GM21367 (cell line): ENCODE data around the gene SLC35G2.
"Not testable (repeated sequence)": the region's sequence is repeated elsewhere in the genome, so short reads cannot be mapped to it uniquely, and the experiment has no call there.

Experiments used
- ATAC-seq: cut with Tn5 transposase; IDR thresholded peaks from one replicate; pipeline ENCODE4 v1.9.1; 2021; ENCODE audit not compliant: unreplicated experiment

The SLC35G2 gene

DNA sequence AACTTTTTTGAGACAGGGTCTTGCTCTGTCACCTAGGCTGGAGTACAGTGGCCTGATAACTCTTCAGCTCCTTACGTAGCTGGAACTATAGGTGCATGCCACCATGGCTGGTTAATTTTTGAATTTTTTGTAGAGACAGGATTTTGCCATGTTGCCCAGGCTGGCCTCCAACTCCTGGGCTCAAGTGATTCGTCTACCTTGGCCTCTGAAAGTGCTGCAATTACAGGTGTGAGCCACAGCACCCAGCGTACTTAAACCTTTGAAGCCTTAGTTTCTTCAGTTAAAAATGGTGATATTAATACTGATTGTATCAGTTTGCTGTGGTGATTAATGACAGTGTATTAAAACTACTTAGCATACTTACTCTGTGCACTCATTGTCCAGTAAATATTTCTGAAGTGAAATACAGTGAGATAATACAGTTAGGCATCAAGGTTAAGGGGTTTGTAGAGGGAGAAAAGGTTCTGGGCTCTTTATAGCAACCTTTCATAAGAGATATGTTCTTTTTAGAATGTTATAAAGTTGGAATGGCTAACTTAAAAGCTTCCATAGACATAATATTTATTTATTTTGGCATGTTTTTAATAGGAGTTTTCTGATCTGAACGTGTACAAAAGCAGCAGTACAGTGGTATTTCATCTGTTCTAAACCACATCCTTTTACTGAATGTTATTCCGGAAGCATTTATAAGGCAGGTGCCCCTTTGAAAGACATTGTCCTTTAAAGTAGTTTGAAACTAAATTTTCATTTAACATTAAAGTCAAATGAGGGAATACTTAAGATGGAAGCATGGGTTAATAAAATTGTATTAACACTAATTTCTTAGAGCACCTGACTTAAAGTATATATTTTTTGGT, 66.7 kb downstream of the SLC35G2 start:
- no peak for ATAC-seq

DNA sequence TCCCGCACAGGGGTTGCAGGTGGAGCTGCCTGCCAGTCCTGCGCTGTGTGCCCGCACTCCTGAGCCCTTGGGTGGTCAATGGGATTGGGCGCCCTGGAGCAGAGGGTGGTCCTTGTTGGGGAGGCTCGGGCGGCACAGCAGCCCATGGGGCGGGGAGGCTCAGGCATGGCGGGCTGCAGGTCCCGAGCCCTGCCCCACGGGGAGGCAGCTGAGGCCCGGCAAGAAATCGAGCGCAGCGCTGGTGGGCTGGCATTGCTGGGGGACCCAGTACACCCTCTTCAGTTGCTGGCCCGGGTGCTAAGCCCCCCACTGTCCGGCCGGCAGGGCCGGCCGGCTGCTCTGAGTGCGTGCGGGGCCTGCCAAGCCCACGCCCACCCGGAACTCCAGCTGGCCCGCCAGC, 71.0 kb downstream of the SLC35G2 start:
- ATAC-seq = no peak

DNA sequence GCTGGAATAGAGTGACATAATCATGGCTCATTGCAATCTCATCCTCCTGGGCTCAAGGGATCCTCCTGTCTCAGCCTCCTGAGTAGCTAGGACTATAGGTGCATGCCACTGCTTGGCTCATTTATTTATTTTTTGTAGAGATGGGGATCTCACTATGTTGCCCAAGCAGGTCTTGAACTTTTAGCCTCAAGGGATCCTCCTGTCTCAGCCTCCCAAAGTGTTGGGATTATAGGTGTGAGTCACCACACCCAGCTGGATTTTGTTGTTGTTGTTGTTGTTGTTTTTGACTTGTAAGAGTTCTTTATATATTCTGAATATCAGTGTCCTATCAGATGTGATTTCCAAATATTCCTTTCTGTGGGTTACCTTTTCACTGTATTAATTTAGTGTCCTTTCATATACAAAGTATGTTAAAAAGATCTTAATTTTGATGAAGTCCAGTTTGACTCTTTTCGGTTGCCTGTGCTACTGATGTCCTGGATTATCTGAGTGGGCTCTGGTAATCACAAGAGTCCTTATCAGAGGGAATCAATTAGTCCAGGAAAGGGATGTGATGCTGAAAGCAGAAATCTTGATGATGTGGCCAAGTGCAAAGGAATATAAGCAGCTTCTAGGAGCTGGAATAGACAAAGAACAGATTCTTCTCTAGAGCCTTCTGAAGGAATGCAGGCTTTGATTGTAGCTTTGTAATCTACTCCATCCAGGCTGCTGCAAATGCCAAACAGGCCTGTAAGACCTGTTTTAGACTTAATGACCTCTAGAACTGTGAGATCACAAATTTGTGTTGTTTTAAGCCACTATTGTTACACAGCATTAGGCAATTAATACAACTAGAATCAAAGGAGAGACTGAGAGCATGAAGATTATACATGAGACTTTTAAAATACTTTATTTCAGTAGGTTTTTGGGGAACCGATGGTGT, 73.3 kb downstream of the SLC35G2 start:
- ATAC-seq = no peak

DNA sequence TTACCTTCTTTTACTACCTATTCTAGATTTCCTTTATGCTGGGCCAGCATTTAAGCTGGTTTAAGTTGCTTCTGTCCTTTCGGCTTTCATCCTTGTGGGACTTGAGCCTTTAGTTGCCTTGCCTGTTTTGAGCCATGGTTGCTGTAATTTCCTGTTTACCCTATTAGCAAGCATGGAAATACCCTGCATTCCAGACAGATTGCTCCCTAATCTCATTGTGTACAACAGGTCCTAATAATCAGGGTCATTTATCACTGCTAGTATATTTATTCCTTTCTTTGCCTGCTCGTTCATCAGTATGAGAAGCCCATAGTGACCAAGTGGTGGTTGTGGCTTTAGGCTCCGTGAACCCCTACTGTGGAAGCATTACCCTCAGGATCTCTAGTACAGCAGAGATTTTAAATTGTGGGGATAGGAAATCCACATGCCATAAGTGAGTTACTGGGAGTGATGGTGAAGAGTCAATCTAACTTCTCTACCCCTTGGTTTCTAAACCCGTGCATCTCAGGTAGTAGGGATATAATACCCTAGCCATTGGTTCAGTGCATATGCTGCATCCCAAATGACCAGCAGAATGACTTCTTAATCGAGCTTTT, 75.0 kb downstream of the SLC35G2 start:
- no peak for ATAC-seq

DNA sequence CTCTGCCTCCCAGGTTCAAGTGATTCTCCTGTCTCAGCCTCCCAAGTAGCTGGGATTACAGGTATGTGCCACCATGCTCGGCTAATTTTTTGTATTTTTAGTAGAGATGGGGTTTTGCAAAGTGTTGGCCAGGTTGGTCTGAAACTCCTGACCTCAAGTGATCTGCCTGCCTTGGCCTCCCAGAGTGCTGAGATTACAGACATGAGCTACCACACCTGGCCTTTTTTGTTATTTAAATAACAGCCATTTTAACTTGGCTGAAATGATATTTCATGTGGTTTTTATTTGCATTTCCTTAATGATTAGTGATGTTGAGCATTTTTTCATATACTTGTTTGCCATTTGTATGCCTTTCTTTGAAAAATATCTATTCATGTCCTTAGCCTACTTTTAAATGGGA, 78.2 kb downstream of the SLC35G2 start:
- not testable (repeated sequence) for ATAC-seq

DNA sequence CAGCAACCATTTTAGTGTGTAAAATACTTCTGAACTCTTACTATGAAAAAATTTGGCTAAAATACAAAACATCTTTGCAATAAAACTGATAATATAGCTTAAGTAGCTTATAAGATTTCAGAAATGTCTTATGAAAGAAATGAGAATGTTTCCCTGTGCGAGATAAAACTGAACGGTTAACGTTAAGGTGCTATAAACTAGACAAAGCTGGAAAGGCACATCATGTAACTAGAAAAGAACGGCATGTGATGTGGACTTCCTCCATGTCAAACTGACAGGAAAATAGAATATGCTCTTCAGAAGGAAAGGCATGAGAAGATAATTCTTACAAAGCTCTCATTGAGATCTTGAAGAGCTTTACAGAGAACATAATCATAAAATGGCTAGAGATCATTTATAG, 79.6 kb downstream of the SLC35G2 start:
- no peak for ATAC-seq

DNA sequence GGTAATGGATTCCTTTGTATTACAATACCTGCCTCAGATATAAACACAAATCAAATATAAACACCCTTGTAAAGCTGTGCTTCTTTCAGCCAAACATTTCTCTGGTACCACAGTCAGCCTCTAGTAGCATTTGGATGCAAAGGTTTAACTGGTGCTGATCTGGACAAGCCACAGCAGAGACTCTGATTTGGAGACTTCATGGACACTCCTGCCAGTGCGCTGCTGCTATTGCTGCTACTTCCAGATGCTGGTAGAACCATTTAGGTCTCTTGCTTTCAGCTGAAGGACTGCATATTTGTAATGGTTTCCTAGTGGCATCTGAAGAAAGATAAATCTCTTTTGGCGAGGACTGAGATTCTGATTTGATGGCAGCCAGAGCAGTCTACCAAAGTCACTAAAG, 80.0 kb downstream of the SLC35G2 start:
- no peak for ATAC-seq

DNA sequence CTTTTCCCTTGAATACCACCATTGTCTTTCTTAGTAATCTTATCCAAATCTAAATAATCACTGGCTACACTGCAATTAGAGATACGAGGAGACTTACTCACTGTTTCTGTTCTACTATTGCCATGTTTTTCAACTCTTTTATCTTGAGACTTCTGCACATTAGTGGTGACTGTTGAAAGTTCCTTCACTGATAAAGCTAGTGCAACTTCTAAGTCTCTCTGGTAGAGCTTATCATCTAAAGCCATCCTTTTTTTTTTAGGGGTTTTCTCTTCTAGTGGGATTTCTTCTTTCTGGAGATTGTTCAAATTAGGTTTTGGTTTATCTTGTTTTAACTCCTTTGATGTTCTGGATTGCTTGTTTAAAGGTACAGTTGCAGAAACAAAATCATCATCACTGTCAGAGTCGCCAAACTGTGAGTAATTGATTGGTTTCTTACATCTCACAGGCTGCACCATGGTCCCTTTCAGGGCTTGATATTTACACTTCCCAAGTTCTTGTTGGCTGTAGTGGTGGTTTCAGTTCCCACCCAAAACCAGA, 80.8 kb downstream of the SLC35G2 start:
- ATAC-seq = no peak

DNA sequence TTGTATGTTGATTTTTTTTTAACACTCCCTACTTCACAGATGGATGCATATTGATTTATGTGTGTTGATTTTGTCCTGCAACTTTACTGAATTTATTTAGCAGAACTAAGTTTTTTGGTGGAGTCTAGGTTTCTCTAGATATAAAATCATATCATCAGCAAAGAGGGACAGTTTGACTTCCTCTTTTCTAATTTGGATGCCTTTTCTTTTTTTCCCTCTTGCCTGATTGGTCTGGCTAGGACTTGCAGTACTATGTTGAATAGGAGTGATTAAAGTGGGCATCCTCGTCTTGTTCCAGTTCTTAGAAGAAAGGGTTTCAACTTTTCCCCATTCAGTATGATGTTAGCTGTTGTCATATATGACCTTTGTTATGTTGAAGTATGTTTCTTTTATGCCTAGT, 81.8 kb downstream of the SLC35G2 start:
- ATAC-seq = not testable (repeated sequence)

DNA sequence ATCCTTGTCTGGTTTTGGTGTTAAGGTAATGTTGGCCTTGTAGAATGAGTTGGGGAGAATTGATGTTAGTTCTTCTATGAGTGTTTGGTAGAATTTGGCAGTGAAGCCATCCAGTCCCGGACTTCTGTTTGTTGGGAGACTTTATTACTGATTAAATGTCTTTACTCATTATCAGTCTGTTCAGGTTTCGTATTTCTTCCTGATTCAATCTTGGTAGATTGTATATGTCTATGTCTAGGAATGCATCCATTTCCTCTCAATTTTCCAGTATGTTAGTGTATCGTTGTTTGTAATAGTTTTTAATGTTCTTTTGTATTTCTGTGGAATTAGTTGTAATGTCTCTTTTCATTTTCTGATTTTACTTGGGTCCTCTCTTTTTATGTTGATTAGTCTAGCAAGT, 82.5 kb downstream of the SLC35G2 start:
- ATAC-seq = no peak

DNA sequence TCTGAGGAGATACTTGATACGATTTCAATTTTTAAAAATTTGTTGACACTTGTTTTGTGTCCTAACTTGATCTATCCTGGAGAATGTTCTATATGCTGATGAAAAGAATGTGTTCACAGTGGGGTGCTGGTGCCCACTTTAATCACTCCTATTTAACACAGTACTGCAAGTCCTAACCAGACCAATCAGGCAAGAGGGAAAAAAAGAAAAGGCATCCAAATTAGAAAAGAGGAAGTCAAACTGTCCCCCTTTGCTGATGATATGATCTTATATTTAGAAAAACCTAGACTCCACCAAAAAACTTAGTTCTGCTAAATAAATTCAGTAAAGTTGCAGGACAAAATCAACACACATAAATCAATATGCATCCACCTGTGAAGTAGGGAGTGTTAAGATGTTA, 83.6 kb downstream of the SLC35G2 start:
- ATAC-seq = not testable (repeated sequence)

DNA sequence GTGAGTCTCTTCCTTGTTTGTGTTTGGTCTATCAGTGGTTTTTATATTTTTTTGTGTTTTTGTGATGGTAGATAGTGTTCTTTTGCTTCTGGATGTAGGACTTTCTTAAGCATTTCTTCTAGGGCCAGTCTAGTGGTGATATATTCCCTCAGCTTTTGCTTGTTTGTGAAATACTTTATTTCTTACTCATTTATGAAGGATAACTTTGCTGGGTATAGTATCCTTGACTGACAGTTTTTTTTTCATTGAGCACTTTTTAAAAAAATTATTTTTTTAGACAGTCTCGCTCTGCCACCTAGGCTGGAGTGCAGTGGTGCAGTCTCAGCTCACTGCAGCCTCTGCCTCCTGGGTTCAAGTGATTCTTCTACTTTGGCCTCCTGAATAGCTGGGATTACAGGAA, 85.0 kb downstream of the SLC35G2 start:
- no peak for ATAC-seq

DNA sequence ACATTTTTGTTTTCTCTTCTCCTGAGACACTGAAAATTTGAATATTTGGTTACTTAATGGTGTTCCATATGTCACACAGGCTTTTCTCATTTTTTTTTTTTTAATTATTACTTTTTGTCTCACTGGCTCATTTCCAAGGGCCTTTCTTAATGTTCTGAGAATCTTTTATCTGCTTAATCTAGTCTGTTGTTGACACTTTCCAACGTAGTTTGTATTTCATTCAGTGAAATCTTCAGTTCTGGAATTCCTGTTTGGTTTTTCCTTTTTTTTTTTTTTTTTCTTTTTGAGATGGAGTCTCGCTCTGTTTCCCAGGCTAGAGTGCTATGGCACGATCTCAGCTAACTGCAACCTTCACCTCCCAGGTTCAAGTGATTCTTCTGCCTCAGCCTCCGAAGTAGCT, 85.8 kb downstream of the SLC35G2 start:
- ATAC-seq = no peak
